SK-N-SH (cell line): ENCODE data around the gene FUNDC1. TPM values are rescaled to one million over a fixed set of nuclear protein-coding genes. Genes with fewer than 3 reads are reported as not detected.
"Not testable (repeated sequence)": the region's sequence is repeated elsewhere in the genome, so short reads cannot be mapped to it uniquely, and the experiment has no call there.

Experiments used
- CTCF ChIA-PET: fragments of 300-600, 350-600 bp; formaldehyde crosslinking; extraction: SDS; loops from one replicate; lab custom pipeline; 2021; lab: Yijun Ruan, JAX
- POLR2A ChIA-PET: fragments of 350-600 bp; sonication (Branson Sonifier 250); formaldehyde crosslinking; extraction: SDS; loops from one replicate; lab custom pipeline; 2020; ENCODE audit warnings: antibody characterized with exemption, inconsistent platforms; lab: Yijun Ruan, JAX
- DNase-seq: peaks from one replicate; pipeline ENCODE4 v3.0.0; 2012
- H2AFZ ChIP-seq: fragments of 200-600 bp; sonication (generic); 2 replicates; pipeline ENCODE4 v1.8.1; 2016; ENCODE audit warnings: antibody characterized with exemption, mild to moderate bottlenecking, low read depth
- H3F3A ChIP-seq: fragments of 200-600 bp; sonication (generic); replicated peaks from 2 replicates; pipeline ENCODE3; 2016; ENCODE audit warnings: antibody characterized with exemption, mild to moderate bottlenecking; ENCODE audit not compliant: insufficient read depth
- H3K27ac ChIP-seq, 2 experiments: fragments of 200-500 bp in 1 of 2; fragments of 200-600 bp in 1 of 2; sonication (Bioruptor generic) in 1 of 2; sonication (generic), shearing (Covaris generic) in 1 of 2; 2 replicates each; pipeline versions ENCODE4 v1.5.1 to v1.6.1; 2014 to 2016; ENCODE audit warnings: low read depth in 2 of 2, inconsistent platforms in 1 of 2, low read length in 1 of 2, mild to moderate bottlenecking in 1 of 2, mixed read lengths in 1 of 2
- H3K27me3 ChIP-seq: fragments of 200-600 bp; sonication (generic), shearing (Covaris generic); 2 replicates; pipeline ENCODE4 v1.6.1; 2016; ENCODE audit warnings: mixed run types; ENCODE audit not compliant: insufficient read depth
- H3K36me3 ChIP-seq, 2 experiments: fragments of 200-500 bp in 1 of 2; fragments of 200-600 bp in 1 of 2; sonication (Bioruptor generic) in 1 of 2; sonication (generic) in 1 of 2; replicated peaks in 1 of 2; 2 replicates each; pipeline versions ENCODE3 to v1.5.1; 2014 to 2016; ENCODE audit warnings: low read length in 1 of 2, mild to moderate bottlenecking in 1 of 2; ENCODE audit not compliant: insufficient read depth in 2 of 2, control insufficient read depth in 1 of 2
- H3K4me1 ChIP-seq, 2 experiments: fragments of 200-500 bp in 1 of 2; fragments of 200-600 bp in 1 of 2; sonication (Bioruptor generic) in 1 of 2; sonication (generic), shearing (Covaris generic) in 1 of 2; 2 replicates each; pipeline versions ENCODE4 v1.5.1 to v1.6.1; 2014 to 2016; ENCODE audit warnings: low read depth in 1 of 2, low read length in 1 of 2, mixed run types in 1 of 2; ENCODE audit not compliant: insufficient read depth in 2 of 2, control insufficient read depth in 1 of 2
- H3K4me2 ChIP-seq: fragments of 200-600 bp; sonication (generic), shearing (Covaris generic); 2 replicates; pipeline ENCODE4 v1.6.1; 2017; ENCODE audit warnings: mixed run types
- H3K4me3 ChIP-seq, 2 experiments: fragments of 200-500 bp in 1 of 2; fragments of 200-600 bp in 1 of 2; sonication (Bioruptor generic) in 1 of 2; sonication (generic), shearing (Covaris generic) in 1 of 2; 2 replicates each; pipeline versions ENCODE4 v1.5.1 to v1.8.1; 2014 to 2016; ENCODE audit warnings: low read depth in 2 of 2, inconsistent platforms in 1 of 2, low read length in 1 of 2, mild to moderate bottlenecking in 1 of 2, mixed read lengths in 1 of 2, moderate library complexity in 1 of 2
- H3K79me2 ChIP-seq: fragments of 200-600 bp; sonication (generic); 2 replicates; pipeline ENCODE4 v1.8.1; 2017; ENCODE audit warnings: mild to moderate bottlenecking; ENCODE audit not compliant: insufficient read depth
- H3K9ac ChIP-seq: fragments of 200-600 bp; sonication (generic); 2 replicates; pipeline ENCODE4 v1.6.1; 2017; ENCODE audit warnings: mixed run types
- H3K9me2 ChIP-seq: fragments of 200-600 bp; sonication (generic); 2 replicates; pipeline ENCODE4 v1.6.1; 2017; ENCODE audit warnings: mixed run types
- H3K9me3 ChIP-seq: fragments of 200-600 bp; sonication (generic); 2 replicates; pipeline ENCODE4 v1.6.1; 2017; ENCODE audit warnings: mixed run types, mild to moderate bottlenecking, moderate library complexity
- H4K20me1 ChIP-seq: fragments of 200-600 bp; sonication (generic); 2 replicates; pipeline ENCODE4 v1.6.1; 2017; ENCODE audit warnings: mild to moderate bottlenecking, mixed run types; ENCODE audit not compliant: insufficient read depth
- EZH2phosphoT487 ChIP-seq: fragments of 200-600 bp; sonication (generic); IDR thresholded peaks from 2 replicates; pipeline ENCODE4 v1.6.1; 2017; ENCODE audit warnings: low read depth, mixed run types, mild to moderate bottlenecking, antibody characterized with exemption, moderate library complexity, borderline replicate concordance
- FOSL2 ChIP-seq: IDR thresholded peaks from 2 replicates; pipeline ENCODE4 v1.4.0; 2012; ENCODE audit warnings: low read depth, mild to moderate bottlenecking, moderate library complexity, borderline replicate concordance
- FOXM1 ChIP-seq: IDR thresholded peaks from 2 replicates; pipeline ENCODE4 v1.4.0; 2012; ENCODE audit warnings: low read depth, mild to moderate bottlenecking
- GABPA ChIP-seq: IDR thresholded peaks from 2 replicates; pipeline ENCODE4 v1.4.0; 2012; ENCODE audit warnings: low read depth, mild to moderate bottlenecking
- REST ChIP-seq: IDR thresholded peaks from 2 replicates; pipeline ENCODE4 v1.6.1; 2012; ENCODE audit warnings: mild to moderate bottlenecking, low read depth, low read length, moderate library complexity
- SMC3 ChIP-seq: IDR thresholded peaks from 2 replicates; pipeline ENCODE4 v1.6.1; 2012; ENCODE audit warnings: low read depth, low read length, improper control_type of control experiment
- WGBS: methylation state at CpG from one replicate; pipeline ENCODE4 v1.1.6; 2017; ENCODE audit warnings: low lambda C conversion rate; 5-methylcytosine and 5-hydroxymethylcytosine counted together
- polyA plus RNA-seq, 3 experiments: library from polyadenylated mRNA; depleted of rRNA; stranded (reverse); fragments of >200 nt; gene quantifications; 2 replicates each; pipeline ENCODE4 v1.2.3, GENCODE V29; 2012

Gene FUNDC1
- polyA plus RNA-seq, 1 of the 3 experiments (the other 2 are of a cell fraction) = 23.5 TPM

DNA sequence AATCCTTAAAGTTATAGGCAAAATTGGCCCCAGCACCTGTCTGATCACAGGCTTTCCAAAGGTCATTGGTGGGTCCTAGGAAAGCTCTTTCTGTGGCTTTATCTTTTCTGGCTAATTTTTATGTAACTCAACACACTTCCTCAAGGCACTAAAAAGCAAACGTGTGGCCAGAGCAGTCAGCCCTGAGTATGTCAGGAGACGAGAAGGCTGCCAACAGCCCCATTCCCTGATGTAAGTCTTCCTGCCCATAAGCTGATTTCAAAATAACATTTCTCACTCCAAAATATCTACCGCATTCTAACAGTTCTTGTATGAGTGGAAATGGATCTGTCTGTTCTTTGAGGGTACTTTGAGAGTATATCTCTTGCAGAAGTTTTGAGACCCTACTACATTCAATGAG, 25.5 kb upstream of the FUNDC1 start (continued):
- TF ChIP-seq REST (no peak), FOSL2 (no peak), SMC3 (no peak), EZH2phosphoT487 (no peak)

DNA sequence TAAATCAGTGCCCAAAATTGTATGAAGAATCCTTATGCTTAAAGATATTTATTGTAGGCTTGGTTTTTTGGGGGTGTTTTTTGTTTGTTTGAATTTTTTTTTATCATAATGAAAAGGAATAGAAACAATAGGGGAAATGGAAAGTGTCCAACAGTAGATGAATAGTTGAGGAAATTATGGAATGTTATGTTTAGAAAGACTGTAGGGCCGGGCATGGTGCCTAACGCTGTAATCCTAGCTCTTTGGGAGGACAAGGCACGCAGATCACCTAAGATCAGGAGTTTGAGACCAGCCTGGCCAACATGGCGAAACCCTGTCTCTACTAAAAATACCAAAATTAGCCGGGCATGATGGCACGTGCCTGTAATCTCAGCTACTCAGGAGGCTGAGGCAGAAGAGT, 19.2 kb upstream of the FUNDC1 start:
- POLR2A ChIA-PET, H3F3A ChIP-seq, H3K9me3 ChIP-seq, H2AFZ ChIP-seq, H3K4me2 ChIP-seq, H3K4me3 ChIP-seq, H3K79me2 ChIP-seq, CTCF ChIA-PET, H3K4me1 ChIP-seq, H3K27me3 ChIP-seq, H3K9ac ChIP-seq, DNase-seq, H3K9me2 ChIP-seq, H3K36me3 ChIP-seq, H4K20me1 ChIP-seq, H3K27ac ChIP-seq: not testable (repeated sequence)
- WGBS = 53% methylated on average over 6 of the region's 6 CpGs

GRCh38 chrX:44550563-44550962, 7.9 kb upstream of the FUNDC1 start:
- H3K9ac ChIP-seq = no peak overlapping the region
- H3K27ac ChIP-seq = no peak overlapping the region
- TF ChIP-seq SMC3 (no peak), FOXM1 (no peak), GABPA (no peak)
- no peaks in the 10 kb centered on the region for H3K4me1 ChIP-seq
- H3K9me3 ChIP-seq = no peaks in the 10 kb centered on the region
- H3K79me2 ChIP-seq = no peaks in the 10 kb centered on the region
- peaks cover 10% of the 10 kb centered on the region; the same call in 1 of the 2 replicates for H3K27me3 ChIP-seq
- ChIA-PET CTCF (no interaction called here), POLR2A (no interaction called here)
- no peak overlapping the region for H3K4me3 ChIP-seq
- no peaks in the 10 kb centered on the region for H3K9me2 ChIP-seq
- H4K20me1 ChIP-seq = no peaks in the 10 kb centered on the region
- no peak overlapping the region for H3K4me2 ChIP-seq
- WGBS = 52% methylated on average over 5 of the region's 5 CpGs
- no peak for DNase-seq
- H2AFZ ChIP-seq = no peak overlapping the region
- no peaks in the 10 kb centered on the region for H3F3A ChIP-seq
- no peaks in the 10 kb centered on the region for H3K36me3 ChIP-seq

DNA sequence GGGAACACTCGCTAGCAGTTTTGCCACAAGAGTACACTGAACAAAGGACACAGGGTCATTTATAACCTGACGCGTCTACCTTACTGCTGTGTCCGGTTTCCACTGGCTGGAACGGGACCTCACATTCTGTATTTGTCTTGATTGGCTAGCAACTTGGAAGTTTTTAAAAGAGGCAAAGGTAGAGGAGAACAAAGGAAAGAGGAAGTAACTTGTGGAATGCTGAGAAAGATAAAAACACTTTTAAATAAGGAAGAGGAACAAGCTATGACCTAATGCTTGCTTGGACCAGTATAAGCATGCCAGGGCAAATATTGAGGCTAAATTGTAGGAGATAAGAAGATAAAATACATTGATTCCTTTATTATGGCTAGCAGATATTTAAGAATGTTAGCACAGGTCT, 2.8 kb upstream of the FUNDC1 start:
- H3K36me3 ChIP-seq, H3K4me2 ChIP-seq, H3K9ac ChIP-seq, POLR2A ChIA-PET, H3K27ac ChIP-seq, DNase-seq, H3K4me3 ChIP-seq, H3K9me3 ChIP-seq, H4K20me1 ChIP-seq, H3K27me3 ChIP-seq, H3K4me1 ChIP-seq, H3K9me2 ChIP-seq, CTCF ChIA-PET, H3F3A ChIP-seq: not testable (repeated sequence)
- Histone ChIP-seq H2AFZ (peak overlapping the region; percentile 40; the same call in 1 of the 2 replicates), H3K79me2 (peaks cover 19% of the 10 kb centered on the region)
- WGBS = 53% methylated on average over 5 of the region's 5 CpGs
